ENCODE data around the gene CD40LG.

Gene CD40LG

GRCh38 chrX:136697156-136697555 is 49.2 kb downstream of the CD40LG start:
- WGBS, 2 experiments (ENCODE audit: insufficient coverage in 2 of 2), result 100% methylated on average over 1 of the region's 1 CpG
- Histone ChIP-seq H3K4me1 (ENCODE audit: control insufficient read depth, insufficient read depth, low read length, poor library complexity, severe bottlenecking) (peaks cover 3% of the 10 kb centered on the region), H3K27ac (ENCODE audit: low read depth, low read length, severe bottlenecking) (no peak overlapping the region), H3K4me3 (ENCODE audit: extremely low read depth, insufficient read depth, low read length, poor library complexity, severe bottlenecking) (no peak overlapping the region), H3K36me3 (ENCODE audit: control insufficient read depth, insufficient read depth, low read length) (no peaks in the 10 kb centered on the region), H3K9me3 (ENCODE audit: control insufficient read depth, low read length) (no peaks in the 10 kb centered on the region)

- no peak overlapping the region for H3K4me3 ChIP-seq (ENCODE audit: extremely low read depth, insufficient read depth, low read length, poor library complexity, severe bottlenecking)
- no peaks in the 10 kb centered on the region for H3K36me3 ChIP-seq (ENCODE audit: control insufficient read depth, insufficient read depth, low read length)
- no peaks in the 10 kb centered on the region for H3K9me3 ChIP-seq (ENCODE audit: control insufficient read depth, low read length)
- WGBS, 2 experiments (ENCODE audit: insufficient coverage in 2 of 2), result no CpG with 5 or more reads among the region's 1 CpG
- H3K4me1 ChIP-seq (ENCODE audit: control insufficient read depth, insufficient read depth, low read length, poor library complexity, severe bottlenecking), result no peaks in the 10 kb centered on the region
- H3K27ac ChIP-seq (ENCODE audit: low read depth, low read length, severe bottlenecking), result no peak overlapping the region
Observed at GRCh38 chrX:136708348-136708747, 60.4 kb downstream of the CD40LG start.

Data from mesodermal cell (in vitro differentiated cells).